HG03045 (cell line): ENCODE measurements around the gene OR5AR1.
"Not testable (repeated sequence)": the region's sequence is repeated elsewhere in the genome, so short reads cannot be mapped to it uniquely, and the experiment has no call there.

Experiments used
- ATAC-seq: cut with Tn5 transposase; IDR thresholded peaks from one replicate; pipeline ENCODE4 v1.9.1; 2021; ENCODE audit warnings: mild to moderate bottlenecking, moderate library complexity; ENCODE audit not compliant: unreplicated experiment

Gene OR5AR1

DNA sequence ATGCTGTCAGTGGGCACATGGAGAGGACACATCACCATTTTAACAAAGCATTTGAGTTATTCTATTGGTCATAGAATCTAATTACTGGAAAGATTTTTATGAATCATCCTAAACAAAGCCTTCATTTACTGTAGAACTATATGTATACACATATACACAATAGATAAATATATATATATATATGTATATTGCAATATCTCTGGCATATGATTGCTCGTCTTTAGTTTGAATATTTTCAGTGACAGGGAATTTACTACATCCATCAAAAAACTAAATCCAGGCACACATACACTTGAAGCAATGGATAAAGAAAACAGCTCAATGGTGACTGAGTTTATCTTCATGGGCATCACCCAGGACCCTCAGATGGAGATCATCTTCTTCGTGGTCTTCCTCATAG is at the start of gene OR5AR1:
TSS of gene OR5AR1 (plus strand) at position 301 of the 400 bp plus-strand sequence. CDS start at position 301, 0 bp downstream.
- no peak for ATAC-seq

DNA sequence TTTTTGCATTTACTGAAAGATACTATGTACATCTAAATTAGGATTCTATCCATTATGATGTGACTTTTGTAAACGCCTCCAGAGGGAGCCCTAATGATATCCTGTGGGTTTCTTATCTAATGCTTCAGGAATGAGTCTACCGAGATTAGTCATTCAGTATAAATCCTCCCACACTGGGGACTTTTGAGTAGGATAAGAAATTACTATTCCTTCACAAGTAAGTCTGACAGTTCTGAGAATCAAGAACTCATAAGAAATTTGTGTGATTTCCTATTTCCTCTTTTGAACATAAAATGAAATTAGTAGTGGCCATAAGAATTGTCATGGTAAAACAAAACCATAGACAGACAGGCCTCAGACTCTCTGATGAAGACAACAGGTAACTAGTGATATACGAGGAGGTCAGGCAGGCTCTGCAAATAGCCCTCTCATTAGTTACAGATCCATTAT is 38.8 kb upstream of the OR5AR1 start:
- ATAC-seq: peak; percentile 66

DNA sequence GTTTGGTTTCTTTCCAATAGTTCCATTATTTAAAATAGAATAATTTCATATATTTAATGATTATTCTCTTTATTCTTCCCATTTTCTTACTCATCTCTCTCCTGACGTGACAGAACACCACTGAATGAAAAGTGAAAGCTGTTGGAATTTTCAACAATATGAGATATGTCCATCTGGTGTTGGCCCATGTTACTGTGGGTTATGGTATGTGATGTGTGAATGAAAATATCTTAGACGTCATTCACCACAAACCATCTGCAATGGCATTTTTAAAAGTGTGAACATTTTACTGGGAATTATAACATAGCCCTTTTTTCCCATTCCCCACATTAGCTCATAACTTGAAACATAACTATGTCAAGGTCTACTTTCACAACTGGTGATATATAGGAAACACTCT is 37.5 kb upstream of the OR5AR1 start:
- no peak for ATAC-seq

DNA sequence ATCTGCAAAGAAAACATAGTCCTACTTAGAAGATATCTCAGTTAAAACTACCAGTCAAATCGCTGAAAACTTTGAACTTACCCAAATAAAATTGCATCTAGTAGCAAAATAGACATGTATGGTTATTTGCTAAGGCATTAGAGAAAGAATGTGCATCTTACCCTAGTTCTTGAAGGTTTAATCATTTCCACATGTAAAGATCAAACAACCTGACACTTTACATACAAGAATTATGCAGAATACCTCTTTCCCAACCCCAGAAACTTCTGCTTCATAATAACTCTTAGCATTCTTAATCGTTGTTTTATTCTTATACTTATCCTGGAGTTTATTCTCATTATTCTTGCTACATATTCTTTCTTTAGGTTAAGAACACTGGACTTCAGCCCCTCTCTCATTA is 31.2 kb upstream of the OR5AR1 start:
- no peak for ATAC-seq

- ATAC-seq: no peak
These were observed 26.6 kb upstream of the OR5AR1 start for GRCh38 chr11:56636861-56637260.

- no peak for ATAC-seq
These were observed 26.0 kb upstream of the OR5AR1 start for GRCh38 chr11:56637500-56637899.

DNA sequence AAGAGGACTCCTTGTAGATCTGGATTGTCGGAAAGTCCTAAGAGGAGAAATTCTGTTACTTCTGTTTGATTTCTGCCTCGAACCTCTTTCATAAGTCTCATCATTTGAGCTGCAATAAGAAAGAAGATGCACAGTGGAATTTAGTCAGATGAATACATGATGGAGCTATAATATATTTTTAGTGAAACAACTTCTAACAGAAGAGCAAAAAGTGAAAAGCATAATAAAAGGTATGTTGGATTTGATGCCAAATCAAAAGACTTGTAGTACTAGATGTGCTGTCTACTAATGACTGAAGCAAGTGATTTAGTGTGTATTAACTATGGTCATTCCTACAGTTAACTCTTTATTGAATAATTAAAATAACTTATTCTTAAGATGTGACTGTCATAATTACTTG is 21.1 kb upstream of the OR5AR1 start, which contains the start of gene OR5AP2:
TSS of gene OR5AP2 (minus strand) at position 101 of the 400 bp plus-strand sequence. CDS start at position 101, 0 bp downstream.
- ATAC-seq: no peak

DNA sequence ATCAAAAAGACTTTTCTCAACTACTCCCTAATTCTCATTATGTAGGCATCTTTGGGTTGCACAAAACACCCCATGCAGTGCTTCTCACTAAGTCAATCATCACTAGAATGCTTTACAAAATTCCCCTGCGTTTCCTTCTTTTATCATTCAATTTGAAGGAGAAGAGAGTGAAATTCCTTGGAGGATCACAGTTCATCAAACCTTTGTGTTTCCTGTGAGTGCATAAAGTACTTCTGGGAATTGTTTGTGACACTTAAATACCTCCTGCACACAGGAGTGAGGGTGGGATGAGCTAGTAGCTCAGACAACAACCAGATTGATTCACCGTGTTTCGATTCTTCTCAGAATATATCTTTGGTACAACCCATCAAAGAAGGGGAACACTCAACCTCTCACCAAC is 3.7 kb upstream of the OR5AR1 start:
- ATAC-seq: no peak

- no peak for ATAC-seq
These were observed 7.5 kb downstream of the OR5AR1 start for GRCh38 chr11:56670984-56671383.

GRCh38 chr11:56688554-56689100 is 25.1 kb downstream of the OR5AR1 start:
- ATAC-seq: no peak

- not testable (repeated sequence) for ATAC-seq
These were observed 27.7 kb downstream of the OR5AR1 start for GRCh38 chr11:56691179-56691578.

- ATAC-seq: no peak
These were observed 29.9 kb downstream of the OR5AR1 start for GRCh38 chr11:56693428-56693827.

DNA sequence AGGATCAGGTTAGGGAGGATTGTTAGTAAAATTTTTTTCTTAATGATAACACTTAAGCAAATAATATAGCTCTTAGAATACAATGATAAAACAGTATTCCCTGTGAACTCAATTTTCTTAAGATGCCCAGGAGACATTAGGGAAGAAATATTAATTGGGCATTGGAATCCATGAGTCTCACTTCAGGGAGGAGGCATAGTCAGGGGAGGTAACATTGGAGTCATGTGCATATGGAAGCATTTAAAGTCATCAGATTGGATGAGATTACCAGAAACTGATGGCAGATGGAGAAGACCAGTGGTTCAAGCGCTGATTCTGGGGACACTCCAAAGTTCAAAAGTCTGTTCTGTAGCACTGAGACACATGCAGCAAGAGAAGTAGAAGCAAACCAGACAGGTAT is 35.3 kb downstream of the OR5AR1 start, which contains the start of gene OR9G1:
TSS of gene OR9G1 (plus strand) at position 301 of the 400 bp plus-strand sequence. CDS start 1,293 bp downstream, outside the sequence.
- no peak for ATAC-seq

DNA sequence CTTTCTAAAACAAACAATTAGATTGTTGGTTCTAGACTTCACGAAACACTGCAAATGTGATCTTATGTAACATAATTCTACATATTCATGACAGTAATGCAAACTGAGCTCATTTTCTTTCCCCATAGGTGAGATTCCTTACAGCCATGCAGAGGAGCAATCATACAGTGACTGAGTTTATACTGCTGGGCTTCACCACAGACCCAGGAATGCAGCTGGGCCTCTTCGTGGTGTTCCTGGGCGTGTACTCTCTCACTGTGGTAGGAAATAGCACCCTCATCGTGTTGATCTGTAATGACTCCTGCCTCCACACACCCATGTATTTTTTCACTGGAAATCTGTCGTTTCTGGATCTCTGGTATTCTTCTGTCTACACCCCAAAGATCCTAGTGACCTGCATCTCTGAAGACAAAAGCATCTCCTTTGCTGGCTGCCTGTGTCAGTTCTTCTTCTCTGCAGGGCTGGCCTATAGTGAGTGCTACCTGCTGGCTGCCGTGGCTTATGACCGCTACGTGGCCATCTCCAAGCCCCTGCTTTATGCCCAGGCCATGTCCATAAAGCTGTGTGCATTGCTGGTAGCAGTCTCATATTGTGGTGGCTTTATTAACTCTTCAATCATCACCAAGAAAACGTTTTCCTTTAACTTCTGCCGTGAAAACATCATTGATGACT is 36.9 kb downstream of the OR5AR1 start:
- ATAC-seq: no peak

GRCh38 chr11:56700914-56701485 is 37.5 kb downstream of the OR5AR1 start:
- ATAC-seq: no peak

GRCh38 chr11:56705784-56706396 is 42.4 kb downstream of the OR5AR1 start:
- no peak for ATAC-seq

DNA sequence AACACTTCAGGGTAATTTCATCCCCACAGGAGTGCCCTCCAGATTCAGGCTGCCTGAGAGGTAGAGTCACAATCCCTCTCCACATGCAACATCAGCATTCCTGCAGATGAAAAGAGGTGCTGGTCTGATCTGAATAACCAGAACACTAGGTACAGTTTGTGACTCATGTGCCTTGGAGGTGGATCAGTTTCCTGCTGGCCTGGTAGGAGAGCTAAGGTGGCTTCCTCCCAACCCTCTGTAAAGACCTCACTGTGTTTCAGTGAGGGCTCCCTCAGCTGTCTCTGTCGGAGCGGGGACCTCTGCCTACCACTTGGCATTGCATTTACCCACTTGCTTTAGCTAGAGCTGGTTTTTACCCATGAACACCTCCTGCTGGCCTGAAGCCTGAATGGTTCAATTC is 43.0 kb downstream of the OR5AR1 start:
- ATAC-seq: no peak

- ATAC-seq: no peak
These were observed 50.7 kb downstream of the OR5AR1 start for GRCh38 chr11:56714206-56714605.
